ENCODE measurements around the gene PHACTR3.
"Not testable (repeated sequence)": the region's sequence is repeated elsewhere in the genome, so short reads cannot be mapped to it uniquely, and the experiment has no call there.

The PHACTR3 gene

GRCh38 chr20:59589086-59589684, 15.2 kb upstream of the PHACTR3 start:
- DNase-seq (ENCODE audit: low read depth), result no peak

- DNase-seq (ENCODE audit: low read depth), result no peak
Measured at GRCh38 chr20:59591061-59591460, 13.3 kb upstream of the PHACTR3 start.

GRCh38 chr20:59596690-59597089, 7.7 kb upstream of the PHACTR3 start:
- no peak for DNase-seq (ENCODE audit: low read depth)

- no peak for DNase-seq (ENCODE audit: low read depth)
Measured at GRCh38 chr20:59597240-59597639, 7.1 kb upstream of the PHACTR3 start.

- no peak for DNase-seq (ENCODE audit: low read depth)
Measured at GRCh38 chr20:59598625-59599310, 5.6 kb upstream of the PHACTR3 start.

GRCh38 chr20:59599941-59600340, 4.4 kb upstream of the PHACTR3 start:
- no peak for DNase-seq (ENCODE audit: low read depth)

- no peak for DNase-seq (ENCODE audit: low read depth)
Measured at GRCh38 chr20:59600472-59600871, 3.9 kb upstream of the PHACTR3 start.

GRCh38 chr20:59602546-59603080, 1.7 kb upstream of the PHACTR3 start:
- no peak for DNase-seq (ENCODE audit: low read depth)

- DNase-seq (ENCODE audit: low read depth), result no peak
Measured at GRCh38 chr20:59603176-59603575, 1.2 kb upstream of the PHACTR3 start.

GRCh38 chr20:59604741-59605600, 631 bp downstream of the PHACTR3 start:
- no peak for DNase-seq (ENCODE audit: low read depth)

GRCh38 chr20:59605601-59606364, 1.4 kb downstream of the PHACTR3 start:
- no peak for DNase-seq (ENCODE audit: low read depth)

- DNase-seq (ENCODE audit: low read depth), result no peak
Measured at GRCh38 chr20:59606566-59606965, 2.2 kb downstream of the PHACTR3 start.

GRCh38 chr20:59608396-59608795, 4.1 kb downstream of the PHACTR3 start:
- DNase-seq (ENCODE audit: low read depth), result no peak

- no peak for DNase-seq (ENCODE audit: low read depth)
Measured at GRCh38 chr20:59608871-59609270, 4.5 kb downstream of the PHACTR3 start.

- DNase-seq (ENCODE audit: low read depth), result no peak
Measured at GRCh38 chr20:59611286-59611685, 6.9 kb downstream of the PHACTR3 start.

- DNase-seq (ENCODE audit: low read depth), result no peak
Measured at GRCh38 chr20:59613861-59614260, 9.5 kb downstream of the PHACTR3 start.

- DNase-seq (ENCODE audit: low read depth), result no peak
Measured at GRCh38 chr20:59614714-59615113, 10.4 kb downstream of the PHACTR3 start.

GRCh38 chr20:59616306-59616705, 12.0 kb downstream of the PHACTR3 start:
- DNase-seq (ENCODE audit: low read depth), result no peak

GRCh38 chr20:59617221-59617620, 12.9 kb downstream of the PHACTR3 start:
- DNase-seq (ENCODE audit: low read depth), result no peak

- no peak for DNase-seq (ENCODE audit: low read depth)
Measured at GRCh38 chr20:59618131-59618530, 13.8 kb downstream of the PHACTR3 start.

GRCh38 chr20:59618585-59618984, 14.2 kb downstream of the PHACTR3 start:
- not testable (repeated sequence) for DNase-seq (ENCODE audit: low read depth)

Measured in stimulated activated CD4-positive, alpha-beta T cell treated with anti-CD3 and anti-CD28 coated beads, Interleukin-2, amount 100 ng/mL, for 4 hours (primary cell).